Activated CD8-positive, alpha-beta memory T cell treated with anti-CD3 and anti-CD28 coated beads for 36 hours (primary cell): Measurements from ENCODE around the gene TOGARAM1. TPM values are rescaled to one million over a fixed set of nuclear protein-coding genes. Genes with fewer than 3 reads are reported as not detected.

Source experiments
- CTCF ChIA-PET: fragments of 350-600 bp; sonication (Branson Sonifier 250); formaldehyde crosslinking; loops from one replicate; lab custom pipeline; 2021; ENCODE audit warnings: antibody characterized with exemption; lab: Charles Lee
- POLR2A ChIA-PET: fragments of 350-600 bp; sonication (Branson Sonifier 250); formaldehyde crosslinking; loops from one replicate; lab custom pipeline; 2021; ENCODE audit warnings: antibody characterized with exemption; lab: Charles Lee
- total RNA-seq, 2 experiments: library from RNA; stranded (reverse); gene quantifications; one replicate each; pipeline ENCODE4 v1.2.3, GENCODE V29; 2021

The TOGARAM1 gene
- total RNA-seq, 2 experiments from 2014 or later: 5.5 to 6.3 TPM

DNA sequence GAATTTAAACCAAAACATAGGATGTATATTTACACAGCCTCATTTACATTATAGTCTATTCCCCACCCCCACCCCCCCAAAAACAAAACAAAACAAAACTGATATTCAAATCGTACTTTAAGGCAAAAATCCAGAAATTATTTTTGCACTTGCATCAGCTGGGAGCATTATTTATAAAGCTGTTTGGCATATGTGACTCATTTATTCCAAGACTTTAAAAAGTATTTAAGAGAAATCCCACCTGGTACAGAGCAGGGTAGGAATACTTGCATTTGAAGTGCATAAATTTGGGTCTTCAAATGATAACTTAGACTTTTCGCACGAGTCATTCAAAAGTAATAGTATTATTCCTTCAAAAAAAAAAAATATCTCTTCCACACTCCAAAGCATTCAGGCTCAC, 1.3 kb upstream of the TOGARAM1 start:
- CTCF ChIA-PET: interaction anchor here (1.5 kb wide), 1 partner anchor 130 kb away, joined by 3 read pairs; no protein-coding TSS in a partner anchor

DNA sequence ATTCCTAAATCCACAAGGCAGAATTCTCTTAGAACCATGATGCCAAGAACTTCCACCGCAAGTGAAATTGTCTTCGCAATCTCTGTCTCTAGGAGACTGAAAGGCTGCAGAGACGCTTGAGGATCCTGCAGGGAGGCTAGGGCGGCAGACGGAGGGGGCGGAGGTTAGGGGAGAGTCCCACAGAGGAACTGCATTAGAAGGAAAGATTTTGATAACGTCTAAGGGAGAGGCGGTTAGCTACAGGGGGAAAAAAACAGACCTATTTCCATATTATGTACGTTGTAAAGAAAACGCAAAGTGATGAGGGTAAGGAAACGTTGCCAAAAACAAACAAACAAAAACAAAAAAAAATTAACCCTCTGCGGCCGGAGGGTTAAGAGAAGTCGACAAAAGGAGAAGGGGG, 838 bp upstream of the TOGARAM1 start:
- CTCF ChIA-PET: interaction anchor here (1.3 to 1.5 kb wide), 2 partner anchors 129 to 173 kb away, joined by 3 to 4 read pairs; partner anchors contain the start of gene FKBP3
- POLR2A ChIA-PET: interaction anchor here (0.6 to 2.5 kb wide), 5 partner anchors 12 to 173 kb away, joined by 4 to 14 read pairs (median 5); partner anchors contain the start of genes FKBP3 and PRPF39

More for the DNA sequence above, 1.3 kb upstream of the TOGARAM1 start:
- POLR2A ChIA-PET: interaction anchor here (0.6 kb wide), 1 partner anchor 138 kb away, joined by 5 read pairs; no protein-coding TSS in a partner anchor

DNA sequence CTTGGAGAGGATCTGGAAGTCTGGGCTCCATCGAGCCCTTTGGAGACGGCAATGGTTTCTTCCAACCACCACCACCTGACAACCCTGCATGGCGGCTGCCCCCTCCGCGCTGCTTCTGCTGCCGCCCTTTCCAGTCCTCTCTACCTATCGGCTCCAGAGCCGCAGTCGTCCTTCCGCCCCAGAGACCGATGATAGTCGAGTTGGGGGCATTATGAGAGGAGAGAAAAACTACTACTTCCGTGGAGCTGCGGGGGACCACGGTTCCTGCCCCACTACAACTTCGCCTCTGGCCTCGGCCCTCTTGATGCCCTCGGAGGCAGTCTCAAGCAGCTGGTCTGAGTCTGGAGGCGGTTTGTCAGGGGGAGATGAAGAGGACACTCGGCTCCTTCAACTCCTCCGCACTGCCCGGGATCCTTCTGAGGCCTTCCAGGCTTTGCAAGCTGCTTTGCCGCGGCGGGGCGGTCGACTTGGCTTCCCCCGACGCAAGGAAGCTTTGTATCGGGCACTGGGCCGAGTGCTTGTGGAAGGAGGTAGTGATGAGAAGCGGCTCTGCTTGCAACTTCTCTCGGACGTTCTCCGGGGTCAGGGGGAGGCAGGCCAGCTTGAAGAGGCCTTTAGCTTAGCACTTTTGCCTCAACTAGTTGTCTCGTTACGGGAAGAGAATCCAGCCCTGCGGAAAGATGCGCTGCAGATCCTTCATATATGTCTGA, 499 bp downstream of the TOGARAM1 start:
- ChIA-PET POLR2A (interaction anchor here (0.5 to 2.5 kb wide), 9 partner anchors 14 to 306 kb away, joined by 3 to 14 read pairs (median 4); partner anchors contain the start of genes FANCM, FKBP3 and PRPF39), CTCF (interaction anchor here (1.0 to 1.3 kb wide), 3 partner anchors 17 to 172 kb away, joined by 3 to 4 read pairs (median 4); partner anchors contain the start of gene FKBP3)

DNA sequence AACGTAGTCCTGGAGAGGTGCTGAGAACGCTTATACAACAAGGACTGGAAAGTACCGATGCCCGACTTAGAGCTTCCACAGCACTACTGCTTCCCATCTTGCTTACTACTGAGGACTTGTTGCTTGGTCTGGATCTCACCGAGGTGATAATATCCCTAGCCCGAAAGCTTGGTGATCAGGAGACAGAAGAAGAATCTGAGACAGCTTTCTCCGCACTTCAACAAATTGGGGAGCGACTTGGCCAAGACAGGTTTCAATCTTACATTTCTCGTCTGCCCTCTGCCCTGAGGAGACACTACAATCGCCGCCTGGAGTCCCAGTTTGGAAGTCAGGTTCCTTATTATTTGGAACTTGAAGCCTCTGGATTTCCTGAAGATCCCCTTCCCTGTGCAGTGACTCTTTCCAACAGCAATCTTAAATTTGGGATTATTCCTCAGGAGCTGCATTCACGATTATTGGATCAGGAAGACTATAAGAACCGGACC, 1.1 kb downstream of the TOGARAM1 start:
- ChIA-PET CTCF (interaction anchor here (1.0 kb wide), 2 partner anchors 16 to 18 kb away, joined by 3 to 4 read pairs; no protein-coding TSS in a partner anchor), POLR2A (interaction anchor here (0.9 to 2.5 kb wide), 2 partner anchors 171 to 173 kb away, joined by 3 to 14 read pairs; partner anchors contain the start of genes FANCM and FKBP3)

DNA sequence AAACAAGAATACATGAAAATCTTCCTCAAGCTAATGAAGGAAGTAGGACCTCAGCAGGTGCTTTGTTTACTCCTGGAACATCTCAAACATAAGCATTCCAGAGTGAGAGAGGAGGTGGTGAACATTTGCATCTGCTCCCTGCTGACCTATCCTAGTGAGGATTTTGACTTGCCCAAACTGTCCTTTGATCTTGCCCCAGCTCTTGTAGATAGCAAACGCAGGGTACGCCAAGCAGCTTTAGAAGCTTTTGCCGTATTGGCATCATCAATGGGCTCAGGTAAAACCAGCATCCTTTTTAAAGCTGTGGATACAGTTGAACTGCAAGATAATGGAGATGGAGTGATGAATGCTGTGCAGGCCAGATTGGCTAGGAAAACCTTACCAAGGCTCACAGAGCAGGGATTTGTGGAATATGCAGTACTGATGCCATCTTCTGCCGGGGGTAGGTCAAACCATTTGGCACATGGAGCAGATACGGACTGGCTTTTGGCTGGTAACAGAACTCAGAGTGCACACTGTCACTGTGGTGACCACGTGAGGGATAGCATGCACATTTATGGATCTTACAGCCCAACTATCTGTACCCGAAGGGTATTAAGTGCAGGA, 1.9 kb downstream of the TOGARAM1 start:
- ChIA-PET CTCF (no interaction called here), POLR2A (no interaction called here)

DNA sequence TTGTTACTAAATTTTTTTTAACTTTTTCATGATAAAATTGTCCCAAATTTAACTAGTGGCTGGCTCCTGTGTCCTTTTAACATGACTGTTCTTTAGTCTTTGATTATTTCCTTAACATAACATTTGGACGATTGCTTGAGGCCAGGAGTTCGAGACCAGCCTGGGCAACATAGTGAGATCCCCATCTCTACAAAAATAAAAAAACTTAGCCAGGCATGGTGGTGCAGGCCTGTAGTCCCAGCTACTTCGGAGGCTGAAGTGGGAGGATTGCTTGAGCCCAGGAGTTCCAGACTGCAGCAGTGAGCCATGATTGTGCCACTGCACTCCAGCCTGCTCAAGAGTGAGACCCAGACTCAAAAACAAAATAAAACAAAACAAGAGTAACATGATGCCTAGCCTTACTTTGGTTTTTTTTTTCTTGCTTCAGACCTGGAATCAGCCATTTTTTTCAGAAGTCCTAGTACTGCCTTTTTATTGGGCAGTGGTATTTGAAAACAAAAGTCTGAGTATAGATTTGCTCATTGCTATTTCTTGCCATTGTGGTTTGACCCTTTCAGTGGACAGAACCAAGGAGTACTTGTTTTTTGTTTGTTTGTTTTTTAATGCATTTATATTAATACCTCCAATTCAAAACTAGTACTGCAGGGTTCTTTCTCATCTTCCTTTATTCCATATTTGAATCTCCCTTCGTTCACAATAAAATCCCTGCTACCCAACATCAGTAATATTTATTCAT, 4.8 kb downstream of the TOGARAM1 start:
- POLR2A ChIA-PET: no interaction called here
- CTCF ChIA-PET: no interaction called here

DNA sequence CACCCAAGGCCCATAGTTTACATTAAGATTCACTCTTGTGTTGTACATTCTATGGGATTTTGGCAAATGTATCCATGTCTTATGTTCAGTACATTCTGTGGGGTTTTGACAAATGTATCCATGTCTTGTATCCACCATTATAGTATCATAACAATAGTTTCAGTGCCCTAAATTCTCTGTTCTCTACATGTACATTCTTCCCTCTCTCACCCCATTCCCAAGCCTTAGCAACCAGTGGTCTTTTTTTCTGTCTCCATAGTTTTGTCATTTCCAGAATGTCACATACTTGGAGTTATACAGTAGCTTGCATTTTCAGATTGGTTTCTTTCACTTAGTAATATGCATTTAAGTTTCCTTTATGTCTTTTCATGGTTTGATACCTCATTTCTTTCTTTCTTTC, 6.7 kb downstream of the TOGARAM1 start:
- POLR2A ChIA-PET: no interaction called here
- CTCF ChIA-PET: no interaction called here

DNA sequence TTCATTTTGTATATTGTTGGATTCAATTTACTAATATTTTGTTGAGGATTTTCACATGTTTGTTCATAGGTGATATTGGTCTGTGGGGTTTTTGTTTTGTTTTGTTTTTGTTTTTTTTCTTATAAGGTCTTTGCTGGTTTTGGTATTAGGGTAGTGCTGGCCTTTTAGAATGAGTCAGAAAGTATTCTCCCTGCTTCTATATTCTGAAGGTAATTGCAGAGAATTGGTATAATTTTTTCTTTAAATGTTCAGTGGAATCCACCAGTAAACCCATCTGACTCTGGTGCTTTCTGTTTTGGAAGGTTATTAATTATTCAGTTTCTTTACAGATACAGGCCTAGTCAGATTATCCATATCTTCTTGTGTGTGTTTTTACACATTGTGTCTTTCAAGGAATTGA, 8.9 kb downstream of the TOGARAM1 start:
- CTCF ChIA-PET: no interaction called here
- POLR2A ChIA-PET: no interaction called here

DNA sequence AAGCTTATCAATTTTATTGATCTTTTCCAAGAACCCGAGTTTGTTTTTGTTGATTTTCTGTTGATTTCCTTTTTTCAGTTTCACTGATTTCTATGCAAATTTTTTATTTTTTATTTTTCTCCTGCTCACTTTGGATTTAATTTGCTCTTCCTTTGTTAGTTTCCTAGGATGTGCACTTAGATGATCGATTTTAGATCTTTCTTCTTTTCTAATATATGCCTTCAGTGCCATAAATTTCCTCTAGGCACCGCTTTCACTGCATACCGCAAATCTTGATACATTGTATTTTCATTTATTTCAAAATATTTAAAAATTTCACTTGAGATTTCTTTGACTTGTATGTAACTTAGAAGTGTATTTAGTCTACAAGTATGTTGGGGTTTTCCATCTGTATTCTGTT, 9.5 kb downstream of the TOGARAM1 start:
- ChIA-PET CTCF (no interaction called here), POLR2A (no interaction called here)

DNA sequence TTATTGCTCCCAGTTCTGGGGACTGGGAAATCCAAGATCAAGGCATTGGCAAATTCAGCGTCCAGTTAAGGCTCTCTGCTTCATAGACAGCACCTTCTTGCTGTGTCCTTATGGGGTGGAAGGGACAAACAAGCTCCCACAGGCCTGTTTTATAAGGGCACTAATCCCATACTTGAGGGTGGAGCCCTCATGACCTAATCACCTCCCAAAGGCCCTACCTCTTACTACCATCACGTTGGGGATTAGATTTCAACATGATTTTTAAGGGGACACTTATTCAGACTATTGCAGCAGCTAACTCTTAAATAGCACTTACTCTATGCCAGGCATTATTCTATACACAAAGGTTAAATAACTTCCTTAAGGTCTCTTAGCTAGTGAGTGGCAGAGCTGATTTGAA, 17.3 kb downstream of the TOGARAM1 start:
- ChIA-PET CTCF (interaction anchor here (1.0 kb wide), 1 partner anchor 17 kb away, joined by 4 read pairs; no protein-coding TSS in a partner anchor), POLR2A (no interaction called here)

DNA sequence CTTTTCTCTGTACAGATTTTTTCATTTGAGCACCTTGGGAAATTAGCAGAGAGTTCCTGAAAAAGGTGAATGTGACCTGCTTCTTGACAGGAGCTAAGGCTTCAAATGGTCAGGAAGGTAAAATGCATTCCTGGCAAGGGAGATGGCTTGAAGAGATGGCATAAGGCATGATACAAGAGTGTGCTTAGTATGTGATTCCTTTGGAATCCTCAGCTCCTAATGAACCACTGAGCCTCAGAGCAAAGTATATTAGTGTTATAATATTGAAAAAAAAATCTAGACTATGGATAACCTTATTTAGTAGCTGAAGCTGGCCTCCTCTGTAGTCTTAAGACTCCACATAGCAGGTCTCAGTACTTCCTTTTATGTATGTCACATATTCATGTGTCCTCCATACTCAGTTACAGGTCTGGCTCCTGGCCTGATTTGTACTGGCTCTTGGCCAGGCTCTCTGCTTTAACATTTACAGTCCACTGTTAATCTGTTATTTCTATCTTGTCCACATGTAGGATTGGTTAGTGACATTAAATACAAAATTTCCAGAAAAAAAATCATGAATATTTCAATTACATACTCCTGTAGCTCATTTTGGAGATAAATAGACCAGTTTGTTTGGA, 17.9 kb downstream of the TOGARAM1 start:
- POLR2A ChIA-PET: no interaction called here
- CTCF ChIA-PET: interaction anchor here (1.0 kb wide), 1 partner anchor 17 kb away, joined by 4 read pairs; no protein-coding TSS in a partner anchor

DNA sequence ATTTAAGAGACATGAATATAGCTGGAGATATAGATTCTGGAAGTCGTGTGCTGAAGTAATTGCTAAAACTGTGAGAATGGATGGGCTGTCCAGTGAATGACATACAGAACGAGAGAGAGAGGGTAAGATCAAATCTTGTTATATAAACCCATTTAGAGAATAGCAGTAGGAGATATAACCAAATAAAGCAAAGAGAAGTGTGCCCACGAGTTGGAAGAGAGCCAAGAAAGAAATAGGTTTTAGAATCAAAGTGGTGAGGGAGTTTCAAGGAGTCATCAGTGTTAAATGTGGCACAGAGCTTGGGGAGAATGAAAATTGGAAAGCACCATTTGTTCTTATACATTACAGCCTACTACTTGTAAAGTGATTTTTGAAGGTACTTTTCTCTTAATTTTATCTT, 19.2 kb downstream of the TOGARAM1 start:
- POLR2A ChIA-PET: no interaction called here

DNA sequence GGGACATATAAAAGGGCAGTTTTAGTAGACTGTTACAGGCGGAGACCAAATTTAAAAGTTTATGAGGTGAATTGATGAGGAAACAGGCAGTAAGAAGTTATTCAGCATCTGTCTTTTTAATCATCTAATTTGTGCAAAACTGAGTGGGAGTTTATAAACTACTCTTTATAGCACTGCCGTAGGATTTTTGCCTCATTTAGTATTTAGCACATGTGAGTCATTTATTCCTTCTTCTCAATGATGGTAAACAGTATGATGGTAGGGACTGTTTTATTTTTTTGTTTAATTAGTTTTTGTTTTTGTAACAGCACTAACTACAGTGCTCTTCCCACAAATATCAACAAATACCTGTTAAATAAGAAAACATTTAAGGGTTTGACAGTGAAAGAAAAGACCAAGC, 20.6 kb downstream of the TOGARAM1 start:
- ChIA-PET POLR2A (interaction anchor here (0.6 kb wide), 1 partner anchor 70 kb away, joined by 5 read pairs; no protein-coding TSS in a partner anchor), CTCF (no interaction called here)

More for the DNA sequence above, 19.2 kb downstream of the TOGARAM1 start:
- CTCF ChIA-PET: interaction anchor here (0.8 kb wide), 1 partner anchor 18 kb away, joined by 3 read pairs; no protein-coding TSS in a partner anchor

DNA sequence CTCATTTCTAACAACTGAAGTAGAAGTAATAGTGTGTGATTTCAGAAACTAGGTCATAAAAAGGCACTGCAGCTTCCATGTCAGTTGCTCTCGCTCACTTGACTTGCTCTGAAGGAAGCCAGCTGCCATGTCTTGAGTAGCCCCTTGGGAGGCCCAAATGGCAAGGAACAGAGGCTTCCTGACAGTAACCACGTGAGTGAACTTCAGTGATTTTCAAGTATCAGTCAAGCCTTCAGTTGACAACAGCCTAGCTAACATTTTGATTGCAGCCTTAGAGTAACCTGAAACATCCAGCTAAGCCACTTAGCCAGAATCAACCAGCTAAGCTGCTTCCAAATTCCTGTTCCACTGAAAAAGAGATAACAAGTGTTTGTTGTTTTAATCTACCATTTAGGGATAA, 26.7 kb downstream of the TOGARAM1 start:
- POLR2A ChIA-PET: no interaction called here
- CTCF ChIA-PET: no interaction called here

DNA sequence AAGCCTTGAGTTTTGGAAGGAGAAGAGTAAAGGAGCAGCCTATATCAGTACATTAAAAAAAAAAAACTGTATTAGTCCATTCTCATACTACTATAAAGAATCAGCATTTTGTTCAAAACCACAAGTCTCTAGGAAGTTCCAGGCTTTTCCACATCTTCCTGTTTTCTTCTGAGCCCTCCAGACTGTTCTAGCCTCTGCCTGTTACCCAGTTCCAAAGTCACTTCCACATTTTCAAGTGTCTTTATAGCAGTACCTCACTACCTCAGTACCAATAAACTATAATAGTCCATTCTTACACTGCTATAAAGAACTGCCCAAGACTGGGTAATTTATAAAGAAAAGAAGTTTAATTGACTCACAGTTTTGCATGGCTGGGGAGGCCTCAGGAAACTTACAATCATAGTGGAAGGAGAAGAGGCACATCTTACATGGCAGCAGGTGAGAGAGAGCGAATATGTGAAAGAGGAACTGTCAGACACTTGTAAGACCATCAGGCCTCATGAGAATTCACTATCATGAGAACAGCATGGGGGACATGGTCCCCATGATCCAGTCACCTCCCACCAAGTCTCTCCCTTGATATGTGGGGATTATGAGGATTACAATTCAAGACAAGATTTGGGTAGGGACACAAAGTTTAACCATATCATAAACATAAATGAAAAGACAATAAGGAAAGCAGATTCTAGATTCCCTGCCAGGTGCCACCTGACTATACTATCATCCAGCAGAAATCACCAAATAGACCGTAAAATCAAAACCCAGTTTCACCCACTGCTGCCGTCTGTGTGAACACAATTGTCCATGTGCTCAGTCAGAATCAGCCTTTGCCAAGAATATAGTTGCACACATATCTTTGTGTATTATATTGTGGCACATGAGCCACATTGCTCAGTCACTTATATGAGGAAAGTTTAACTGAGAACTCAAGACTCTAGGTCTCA, 27.8 kb downstream of the TOGARAM1 start:
- CTCF ChIA-PET: no interaction called here
- POLR2A ChIA-PET: interaction anchor here (0.8 kb wide), 1 partner anchor 942 kb away, joined by 7 read pairs; no protein-coding TSS in a partner anchor

DNA sequence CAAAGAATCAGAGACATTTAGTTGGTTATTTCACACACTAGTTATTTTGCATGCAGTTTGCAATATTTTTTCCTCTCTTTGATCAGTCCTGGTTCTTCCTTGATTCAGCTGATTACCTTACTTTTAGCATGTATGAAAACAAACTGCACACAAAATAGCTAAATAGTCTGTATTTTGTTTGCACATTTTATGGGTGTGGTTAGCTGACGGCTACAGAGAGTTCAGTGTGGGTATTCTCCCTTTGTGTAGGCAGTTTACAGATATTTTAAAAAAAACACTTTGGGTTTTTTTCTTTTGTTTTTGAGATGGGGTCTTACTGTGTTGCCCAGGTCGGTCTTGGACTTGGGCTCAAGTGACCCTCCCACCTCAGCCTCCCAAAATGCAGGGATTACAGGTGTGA, 28.5 kb downstream of the TOGARAM1 start:
- POLR2A ChIA-PET: interaction anchor here (0.8 kb wide), 1 partner anchor 943 kb away, joined by 7 read pairs; no protein-coding TSS in a partner anchor
- CTCF ChIA-PET: interaction anchor here (0.6 kb wide), 1 partner anchor 39 kb away, joined by 5 read pairs; no protein-coding TSS in a partner anchor

DNA sequence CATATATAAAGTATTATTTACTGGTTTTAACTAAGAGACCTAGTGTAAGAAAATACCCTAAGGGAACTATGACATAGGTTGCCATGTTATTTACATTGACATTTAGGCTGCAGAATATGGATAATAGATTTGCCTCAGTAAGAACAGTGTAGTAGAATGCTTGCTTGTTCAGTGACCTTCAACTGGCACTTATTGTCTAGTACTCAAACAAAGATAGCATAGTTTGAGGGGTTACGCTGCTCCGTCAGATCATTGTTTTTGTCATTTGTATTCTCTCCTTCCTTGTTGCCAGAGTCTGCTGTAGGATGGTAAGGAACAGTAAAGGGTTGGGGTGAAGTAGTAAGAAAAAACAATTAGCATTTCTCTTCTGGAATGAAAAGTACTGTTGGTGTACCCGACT, 33.2 kb downstream of the TOGARAM1 start:
- CTCF ChIA-PET: no interaction called here
- POLR2A ChIA-PET: no interaction called here
